GM23338 (cell line): ENCODE data around the gene RPTOR. TPM values are rescaled to one million over a fixed set of nuclear protein-coding genes. Genes with fewer than 3 reads are reported as not detected.

Source experiments
- ATAC-seq: fragments of 200-7000 bp; cut with Tn5 transposase; 3 replicates; pipeline ENCODE4 v1.9.1; 2020
- DNase-seq: peaks from one replicate; pipeline ENCODE4 v3.0.0-alpha.2; 2015; ENCODE audit warnings: low spot score
- H2AFZ ChIP-seq: fragments of 200-600 bp; sonication (generic); 2 replicates; pipeline ENCODE4 v1.8.0; 2016; ENCODE audit warnings: antibody characterized with exemption, mild to moderate bottlenecking, moderate library complexity
- H3F3A ChIP-seq: fragments of 200-600 bp; sonication (generic); replicated peaks from 2 replicates; pipeline ENCODE4 v1.8.0; 2017; ENCODE audit warnings: antibody characterized with exemption, mixed run types, low read depth
- H3K27ac ChIP-seq: fragments of 200-600 bp; sonication (generic); 2 replicates; pipeline ENCODE4 v1.6.1; 2016; ENCODE audit warnings: low read depth
- H3K27me3 ChIP-seq: fragments of 200-600 bp; sonication (generic); 2 replicates; pipeline ENCODE4 v1.8.0; 2016; ENCODE audit warnings: mild to moderate bottlenecking, mixed run types, moderate library complexity; ENCODE audit not compliant: insufficient read depth
- H3K36me3 ChIP-seq: fragments of 200-600 bp; sonication (generic); 2 replicates; pipeline ENCODE4 v1.8.0; 2016; ENCODE audit warnings: mild to moderate bottlenecking; ENCODE audit not compliant: insufficient read depth
- H3K4me1 ChIP-seq: fragments of 200-600 bp; sonication (generic); 2 replicates; pipeline ENCODE4 v1.8.0; 2016; ENCODE audit warnings: mild to moderate bottlenecking, moderate library complexity; ENCODE audit not compliant: insufficient read depth
- H3K4me2 ChIP-seq: fragments of 200-600 bp; sonication (generic); 2 replicates; pipeline ENCODE4 v1.7.1; 2017; ENCODE audit warnings: mixed run types
- H3K4me3 ChIP-seq: fragments of 200-600 bp; sonication (generic); 2 replicates; pipeline ENCODE4 v1.6.1; 2016; ENCODE audit warnings: mixed run types
- H3K79me2 ChIP-seq: fragments of 200-600 bp; sonication (generic); replicated peaks from 2 replicates; pipeline ENCODE4 v1.8.0; 2017; ENCODE audit warnings: mild to moderate bottlenecking; ENCODE audit not compliant: insufficient read depth
- H3K9me2 ChIP-seq: fragments of 200-600 bp; sonication (generic); 2 replicates; pipeline ENCODE4 v1.8.0; 2017; ENCODE audit not compliant: insufficient read depth
- H4K20me1 ChIP-seq: fragments of 200-600 bp; sonication (generic); replicated peaks from 2 replicates; pipeline ENCODE4 v1.8.0; 2017; ENCODE audit warnings: mild to moderate bottlenecking; ENCODE audit not compliant: insufficient read depth
- H3K27ac Mint-ChIP-seq: 2 replicates; pipeline ENCODE4 v1.8.0; 2020; ENCODE audit warnings: inconsistent platforms, mild to moderate bottlenecking, moderate library complexity, mixed read lengths
- H3K27me3 Mint-ChIP-seq: 3 replicates; pipeline ENCODE4 v1.8.0; 2022; ENCODE audit warnings: low read depth, mild to moderate bottlenecking, moderate library complexity, mixed read lengths, inconsistent platforms; ENCODE audit not compliant: insufficient read depth, poor library complexity
- H3K36me3 Mint-ChIP-seq: 3 replicates; pipeline ENCODE4 v1.8.0; 2021; ENCODE audit warnings: low read depth, mild to moderate bottlenecking, inconsistent platforms, moderate library complexity, mixed read lengths
- H3K4me1 Mint-ChIP-seq: 3 replicates; pipeline ENCODE4 v1.8.0; 2020; ENCODE audit warnings: mild to moderate bottlenecking, inconsistent platforms, mixed read lengths
- H3K4me3 Mint-ChIP-seq: 3 replicates; pipeline ENCODE4 v1.8.0; 2021; ENCODE audit warnings: moderate library complexity, mild to moderate bottlenecking, inconsistent platforms, mixed read lengths
- H3K9me3 Mint-ChIP-seq: 3 replicates; pipeline ENCODE4 v1.8.0; 2020; ENCODE audit warnings: moderate library complexity, mild to moderate bottlenecking, inconsistent platforms, mixed read lengths
- EZH2 ChIP-seq: fragments of 200-600 bp; sonication (generic); IDR thresholded peaks from one replicate; pipeline ENCODE4 v1.8.0; 2017; ENCODE audit warnings: antibody characterized with exemption, mild to moderate bottlenecking, low read depth; ENCODE audit not compliant: unreplicated experiment
- EZH2phosphoT487 ChIP-seq: fragments of 200-600 bp; sonication (generic); IDR thresholded peaks from one replicate; pipeline ENCODE4 v1.8.1; 2018; ENCODE audit warnings: antibody characterized with exemption; ENCODE audit not compliant: unreplicated experiment
- JUNB ChIP-seq: IDR thresholded peaks from one replicate; pipeline ENCODE4 v1.6.1; 2016; ENCODE audit warnings: antibody characterized with exemption; ENCODE audit not compliant: unreplicated experiment
- NANOG ChIP-seq: IDR thresholded peaks from 2 replicates; pipeline ENCODE4 v1.6.1; 2016; ENCODE audit warnings: antibody characterized with exemption, borderline replicate concordance
- POLR2AphosphoS5 ChIP-seq: IDR thresholded peaks from 2 replicates; pipeline ENCODE4 v1.6.1; 2016; ENCODE audit warnings: antibody characterized with exemption, low read depth
- STAT1 ChIP-seq: IDR thresholded peaks from one replicate; pipeline ENCODE4 v1.6.1; 2016; ENCODE audit warnings: antibody characterized with exemption; ENCODE audit not compliant: unreplicated experiment
- ZNF114 ChIP-seq: fragments of 250-450 bp; sonication (Bioruptor Pico); IDR thresholded peaks from 2 replicates; pipeline ENCODE4 v1.5.0; 2020; ENCODE audit warnings: mild to moderate bottlenecking, moderate library complexity
- polyA plus RNA-seq: library from polyadenylated mRNA; unstranded; fragments of >200 nt; fragmentation: Nextera tagmentation; extraction: Ambion mirVana; gene quantifications from 2 replicates; pipeline ENCODE4 v1.2.1, GENCODE V29; 2016
- total RNA-seq: library from RNA; depleted of rRNA; stranded (reverse); fragments of >200 nt; shearing (Covaris generic); gene quantifications from 2 replicates; pipeline ENCODE4 v1.2.3, GENCODE V29; 2014
- TF ChIP-seq, protein P1 (sequence below): IDR thresholded peaks from 2 replicates; pipeline ENCODE4 v1.6.1; 2016; ENCODE audit warnings: antibody characterized with exemption
- TF ChIP-seq, protein P2 (sequence below), 2 experiments: fragments of 200-600 bp in 1 of 2; sonication (generic) in 1 of 2; conservative IDR thresholded peaks; 2 replicates each; pipeline versions ENCODE4 v1.5.1 to v1.6.1; 2016 to 2017; ENCODE audit warnings: antibody characterized with exemption in 2 of 2, low read depth in 2 of 2, mild to moderate bottlenecking in 2 of 2, moderate library complexity in 1 of 2

The RPTOR gene
- total and polyA plus RNA-seq, 2 experiments from 2014 or later: 9.5 to 38.0 TPM

DNA sequence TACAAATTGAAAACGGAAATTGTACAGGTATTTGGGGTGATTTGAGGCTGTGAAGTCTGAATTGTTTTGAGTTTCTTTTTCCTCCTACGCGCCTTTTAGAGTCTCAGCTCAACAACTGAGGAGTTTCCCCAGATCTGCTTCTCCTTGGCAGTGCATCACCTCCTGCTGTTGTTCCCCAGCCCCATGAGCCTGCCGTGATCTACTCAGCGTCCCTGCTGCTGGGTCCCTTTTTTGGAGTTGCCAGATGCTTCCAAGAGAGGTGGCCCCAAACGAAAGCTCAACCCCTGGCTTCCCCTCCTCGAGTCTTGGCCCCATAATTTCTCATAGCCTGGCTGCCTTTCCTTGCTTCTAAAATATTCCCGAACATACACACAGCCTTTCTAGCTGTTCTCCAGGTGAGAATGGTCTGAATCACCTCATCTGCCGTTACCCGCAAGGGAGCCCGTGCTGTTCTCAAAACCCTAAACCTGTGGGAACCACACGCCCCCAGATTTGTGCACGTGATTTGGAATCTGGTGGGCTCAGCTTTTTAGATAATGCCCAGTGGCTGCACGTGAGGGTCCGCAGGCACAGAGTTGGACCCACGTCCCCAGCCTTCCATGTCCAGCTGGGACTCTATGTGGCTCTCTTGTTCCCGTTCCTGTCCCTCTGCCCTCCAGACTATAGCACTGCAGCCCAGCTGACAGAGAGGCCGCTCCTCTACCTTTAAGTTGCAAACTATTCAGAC is 267.9 kb downstream of the RPTOR start:
- H3K36me3 ChIP-seq: no peaks in the 10 kb centered on the region
- H3K27me3 ChIP-seq: no peaks in the 10 kb centered on the region
- Mint-ChIP-seq H3K4me1 (no peaks in the 10 kb centered on the region; the same call in 2 of the 3 replicates), H3K9me3 (peaks cover 4% of the 10 kb centered on the region), H3K27me3 (peaks cover 15% of the 10 kb centered on the region), H3K27ac (peak overlapping the region; percentile 72; the same call in 1 of the 2 replicates), H3K36me3 (peaks cover 3% of the 10 kb centered on the region; the same call in 2 of the 3 replicates), H3K4me3 (no peak overlapping the region)
- no peaks in the 10 kb centered on the region for H3K4me1 ChIP-seq
- H3F3A ChIP-seq: no peaks in the 10 kb centered on the region
- no peaks in the 10 kb centered on the region for H3K9me2 ChIP-seq
- ATAC-seq (no peak), DNase-seq (no peak)
- TF ChIP-seq EZH2phosphoT487 (no peak), STAT1 (no peak), ZNF114 (CRISPR knock-in tag) (no peak), EZH2 (no peak), NANOG (no peak), POLR2AphosphoS5 (no peak)
- TF ChIP-seq, protein P1, sequence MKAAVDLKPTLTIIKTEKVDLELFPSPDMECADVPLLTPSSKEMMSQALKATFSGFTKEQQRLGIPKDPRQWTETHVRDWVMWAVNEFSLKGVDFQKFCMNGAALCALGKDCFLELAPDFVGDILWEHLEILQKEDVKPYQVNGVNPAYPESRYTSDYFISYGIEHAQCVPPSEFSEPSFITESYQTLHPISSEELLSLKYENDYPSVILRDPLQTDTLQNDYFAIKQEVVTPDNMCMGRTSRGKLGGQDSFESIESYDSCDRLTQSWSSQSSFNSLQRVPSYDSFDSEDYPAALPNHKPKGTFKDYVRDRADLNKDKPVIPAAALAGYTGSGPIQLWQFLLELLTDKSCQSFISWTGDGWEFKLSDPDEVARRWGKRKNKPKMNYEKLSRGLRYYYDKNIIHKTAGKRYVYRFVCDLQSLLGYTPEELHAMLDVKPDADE: no peak
- TF ChIP-seq, protein P2, sequence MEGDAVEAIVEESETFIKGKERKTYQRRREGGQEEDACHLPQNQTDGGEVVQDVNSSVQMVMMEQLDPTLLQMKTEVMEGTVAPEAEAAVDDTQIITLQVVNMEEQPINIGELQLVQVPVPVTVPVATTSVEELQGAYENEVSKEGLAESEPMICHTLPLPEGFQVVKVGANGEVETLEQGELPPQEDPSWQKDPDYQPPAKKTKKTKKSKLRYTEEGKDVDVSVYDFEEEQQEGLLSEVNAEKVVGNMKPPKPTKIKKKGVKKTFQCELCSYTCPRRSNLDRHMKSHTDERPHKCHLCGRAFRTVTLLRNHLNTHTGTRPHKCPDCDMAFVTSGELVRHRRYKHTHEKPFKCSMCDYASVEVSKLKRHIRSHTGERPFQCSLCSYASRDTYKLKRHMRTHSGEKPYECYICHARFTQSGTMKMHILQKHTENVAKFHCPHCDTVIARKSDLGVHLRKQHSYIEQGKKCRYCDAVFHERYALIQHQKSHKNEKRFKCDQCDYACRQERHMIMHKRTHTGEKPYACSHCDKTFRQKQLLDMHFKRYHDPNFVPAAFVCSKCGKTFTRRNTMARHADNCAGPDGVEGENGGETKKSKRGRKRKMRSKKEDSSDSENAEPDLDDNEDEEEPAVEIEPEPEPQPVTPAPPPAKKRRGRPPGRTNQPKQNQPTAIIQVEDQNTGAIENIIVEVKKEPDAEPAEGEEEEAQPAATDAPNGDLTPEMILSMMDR (conservative IDR thresholded peaks at IDR 0.05; ENCODE audit: low read depth in 2 of 2): no peak
- no peak overlapping the region for H3K27ac ChIP-seq
- H3K4me2 ChIP-seq: no peak overlapping the region
- peaks cover 9% of the 10 kb centered on the region; the same call in 1 of the 2 replicates for H3K79me2 ChIP-seq
- H3K4me3 ChIP-seq: no peak overlapping the region
- no peak overlapping the region for H2AFZ ChIP-seq
- 0 out of 2 replicates have a peak, but pooled peaks cover 7% of the 10 kb centered on the region for H4K20me1 ChIP-seq

DNA sequence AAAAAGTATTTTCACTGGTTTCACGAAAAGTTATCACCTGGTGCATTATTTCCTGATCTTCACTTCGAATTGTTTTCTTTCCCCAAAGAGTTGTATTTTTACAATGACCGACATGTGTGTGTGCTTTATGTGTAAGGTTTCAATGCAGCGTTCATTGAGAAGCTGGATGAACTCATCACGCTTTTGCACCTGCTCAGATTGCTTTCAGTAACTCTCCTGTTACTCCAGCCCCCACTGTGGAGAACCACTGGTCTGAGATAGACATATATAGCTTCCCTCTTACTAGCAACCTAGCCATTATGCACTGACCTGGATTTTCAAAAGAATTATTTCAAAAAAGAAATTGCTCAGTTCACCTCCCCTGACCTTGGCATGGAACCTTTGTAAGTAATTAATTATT is 268.7 kb downstream of the RPTOR start:
- peaks cover 9% of the 10 kb centered on the region; the same call in 1 of the 2 replicates for H3K79me2 ChIP-seq
- no peaks in the 10 kb centered on the region for H3F3A ChIP-seq
- H3K9me2 ChIP-seq: no peaks in the 10 kb centered on the region
- Mint-ChIP-seq H3K4me1 (peaks cover 3% of the 10 kb centered on the region; the same call in 2 of the 3 replicates), H3K9me3 (no peaks in the 10 kb centered on the region), H3K36me3 (no peaks in the 10 kb centered on the region; the same call in 2 of the 3 replicates), H3K27me3 (peaks cover 15% of the 10 kb centered on the region), H3K27ac (no peak overlapping the region), H3K4me3 (no peak overlapping the region)
- no peak overlapping the region for H2AFZ ChIP-seq
- H3K4me3 ChIP-seq: no peak overlapping the region
- no peak overlapping the region for H3K27ac ChIP-seq
- no peak for ATAC-seq
- no peak for DNase-seq
- H3K4me1 ChIP-seq: no peaks in the 10 kb centered on the region
- 0 out of 2 replicates have a peak, but pooled peaks cover 7% of the 10 kb centered on the region for H4K20me1 ChIP-seq
- no peak overlapping the region for H3K4me2 ChIP-seq
- H3K27me3 ChIP-seq: no peaks in the 10 kb centered on the region
- no peaks in the 10 kb centered on the region for H3K36me3 ChIP-seq
- TF ChIP-seq STAT1: no peak
- no peak for TF ChIP-seq ZNF114 (CRISPR knock-in tag)
- TF ChIP-seq, protein P2 (conservative IDR thresholded peaks at IDR 0.05; ENCODE audit: low read depth in 2 of 2): no peak
- TF ChIP-seq NANOG: no peak
- TF ChIP-seq EZH2: no peak
- no peak for TF ChIP-seq JUNB
